Ecto neural progenitor cell (in vitro differentiated cells): ENCODE data around the gene DHCR7.
"Not testable (repeated sequence)": the region's sequence is repeated elsewhere in the genome, so short reads cannot be mapped to it uniquely, and the experiment has no call there.

Experiments used
- DNase-seq: peaks from one replicate; pipeline ENCODE4 v3.0.0-alpha.2; 2018; ENCODE audit warnings: low spot score

DHCR7 gene

DNA sequence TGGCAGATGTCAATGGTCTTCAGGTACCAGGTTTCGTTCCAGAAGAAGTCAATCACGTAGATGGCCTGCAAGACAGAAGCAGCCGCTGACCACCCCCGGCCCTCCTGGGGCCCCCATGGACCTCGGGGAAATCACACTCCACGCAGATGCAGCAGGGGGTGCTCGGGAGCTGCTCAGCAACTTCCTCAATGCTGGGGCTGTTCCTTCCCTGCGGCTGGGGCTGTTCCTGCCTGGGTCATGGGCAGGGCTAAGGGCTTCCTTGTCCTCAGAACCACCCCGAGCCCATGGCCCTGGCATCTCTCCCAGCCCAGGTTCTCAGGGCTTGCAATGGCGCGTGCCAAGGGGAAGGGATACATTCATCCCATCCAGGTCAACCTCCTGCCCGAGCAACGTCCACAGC, 10.3 kb downstream of the DHCR7 start:
- no peak for DNase-seq

- no peak for DNase-seq
Measured at GRCh38 chr11:71437399-71437798, 10.8 kb downstream of the DHCR7 start.

DNA sequence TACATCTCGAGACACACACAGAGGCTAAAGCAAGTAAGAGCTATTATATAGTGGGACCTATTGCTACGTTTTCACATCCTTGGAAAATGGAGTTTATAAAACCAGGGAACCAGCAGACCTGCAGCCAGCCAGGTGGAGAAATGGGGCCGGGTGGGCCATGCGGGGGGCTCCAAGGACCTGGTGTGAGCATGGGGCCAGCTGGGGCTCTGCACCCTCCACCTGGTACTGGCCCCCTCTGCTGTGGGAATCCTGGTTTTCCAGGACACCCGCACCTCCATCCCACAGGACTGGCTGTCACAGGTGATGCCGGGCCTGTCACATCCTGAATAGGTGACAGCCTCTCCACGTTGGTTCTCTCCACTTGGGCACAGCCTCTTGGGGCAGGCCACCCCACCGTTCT, 11.3 kb downstream of the DHCR7 start:
- DNase-seq: no peak

GRCh38 chr11:71435278-71435951, 12.8 kb downstream of the DHCR7 start:
- no peak for DNase-seq

DNA sequence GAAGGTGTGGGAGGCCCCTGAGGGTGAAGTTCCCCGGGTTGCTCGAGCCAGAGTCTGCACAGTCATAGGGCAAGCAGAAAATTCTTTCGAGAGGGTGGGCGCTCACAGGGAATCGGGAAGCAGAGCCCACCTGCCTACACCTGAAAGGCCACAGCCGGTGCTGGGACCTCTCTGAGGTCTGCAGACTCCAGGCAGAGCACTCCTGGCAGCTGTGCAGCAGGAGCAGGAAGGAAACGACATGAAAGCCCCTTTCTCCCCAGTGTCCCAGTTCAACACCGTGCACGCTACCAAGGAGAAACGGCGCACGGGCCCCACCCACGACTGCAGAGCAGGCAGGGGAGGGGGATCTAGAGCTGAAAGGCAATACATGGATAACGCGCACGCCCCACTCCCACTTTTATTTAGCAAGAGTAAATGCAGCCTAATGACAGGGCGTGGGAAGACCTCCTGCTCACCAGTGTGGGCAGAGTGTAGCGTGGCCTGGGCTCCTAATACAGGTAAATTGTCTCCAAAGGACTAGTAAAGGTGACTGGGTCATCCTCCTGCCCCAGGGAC, 13.5 kb downstream of the DHCR7 start:
- no peak for DNase-seq

DNA sequence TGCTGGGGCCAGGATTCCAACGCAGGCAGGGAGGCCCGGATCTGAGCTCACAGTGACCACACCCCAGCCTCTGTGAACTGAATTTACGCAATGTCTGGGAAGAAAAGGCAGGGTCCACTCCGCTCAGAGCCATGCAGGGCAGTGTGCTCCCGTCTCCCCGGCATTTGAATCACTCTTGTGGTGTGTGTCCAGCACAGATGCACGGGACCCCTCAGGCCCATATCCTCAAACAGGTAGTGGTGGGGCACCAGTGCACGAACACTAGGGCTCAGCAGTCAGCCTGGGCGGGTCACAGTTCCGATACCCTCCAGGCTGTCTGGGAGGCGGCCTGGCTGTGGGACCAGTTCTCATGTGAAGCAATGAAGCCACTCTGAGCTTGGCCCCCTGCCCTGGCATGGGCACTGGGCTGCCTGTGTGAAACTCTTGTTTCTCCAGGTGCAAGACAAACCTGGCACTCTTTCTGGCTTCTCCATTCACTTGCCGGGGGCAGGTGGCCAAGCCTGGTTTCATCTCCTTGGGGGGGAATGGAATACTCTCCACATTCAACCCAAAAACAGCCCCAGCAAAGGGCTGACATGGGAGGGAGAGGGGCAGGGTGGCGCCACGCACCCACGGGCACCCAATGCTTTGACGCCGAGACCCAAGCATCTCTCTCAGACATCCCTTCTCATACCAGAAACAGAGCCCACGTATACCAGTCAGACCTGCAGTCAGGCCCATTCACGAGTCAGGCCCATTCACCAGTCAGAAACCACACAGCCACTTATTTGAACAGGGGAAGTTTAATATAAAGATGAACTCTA, 14.3 kb downstream of the DHCR7 start:
- DNase-seq: no peak

DNA sequence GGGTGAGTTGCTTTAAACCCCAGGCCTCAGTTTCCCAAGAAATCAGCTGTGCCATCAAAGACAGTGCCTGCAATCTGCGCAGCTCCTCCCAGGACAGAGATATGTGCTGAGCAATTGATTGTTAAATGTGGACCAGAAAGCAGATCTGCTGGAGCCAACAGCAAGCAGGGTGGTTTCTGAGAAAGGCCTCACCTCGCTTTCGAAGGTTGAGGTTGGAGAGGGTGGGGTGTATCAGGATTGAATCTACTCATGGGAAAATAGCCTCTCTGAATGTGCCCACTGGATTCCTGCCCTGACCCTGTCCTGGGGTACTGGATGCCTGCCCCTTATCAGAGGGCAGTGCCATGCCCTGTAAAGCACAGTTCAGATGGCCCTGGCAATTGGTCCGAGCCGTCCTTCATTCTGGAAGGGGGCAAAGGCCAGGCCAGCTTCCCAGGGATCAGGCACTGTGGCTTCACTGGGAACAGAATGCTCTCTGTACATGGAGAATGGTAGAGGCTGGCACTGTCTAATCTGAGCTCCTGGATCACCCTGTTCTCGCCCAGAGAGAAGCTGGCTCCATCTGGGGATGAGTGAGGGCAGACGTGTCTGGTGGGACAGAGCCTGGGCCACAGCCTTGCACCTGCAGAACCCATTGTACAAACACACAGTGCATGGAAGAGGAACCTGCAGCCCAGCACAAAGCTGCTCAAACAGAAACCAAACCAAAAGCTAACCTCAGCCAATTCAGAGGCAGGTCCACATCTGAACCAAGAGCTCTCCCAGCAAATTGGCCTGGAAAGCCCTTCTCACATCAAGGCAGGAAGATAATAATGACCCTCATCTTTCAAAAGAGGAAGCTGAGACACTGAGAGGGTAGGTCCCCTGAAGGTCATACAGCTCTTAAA, 15.2 kb downstream of the DHCR7 start:
- no peak for DNase-seq

- DNase-seq: no peak
Measured at GRCh38 chr11:71431271-71431670, 16.9 kb downstream of the DHCR7 start.

DNA sequence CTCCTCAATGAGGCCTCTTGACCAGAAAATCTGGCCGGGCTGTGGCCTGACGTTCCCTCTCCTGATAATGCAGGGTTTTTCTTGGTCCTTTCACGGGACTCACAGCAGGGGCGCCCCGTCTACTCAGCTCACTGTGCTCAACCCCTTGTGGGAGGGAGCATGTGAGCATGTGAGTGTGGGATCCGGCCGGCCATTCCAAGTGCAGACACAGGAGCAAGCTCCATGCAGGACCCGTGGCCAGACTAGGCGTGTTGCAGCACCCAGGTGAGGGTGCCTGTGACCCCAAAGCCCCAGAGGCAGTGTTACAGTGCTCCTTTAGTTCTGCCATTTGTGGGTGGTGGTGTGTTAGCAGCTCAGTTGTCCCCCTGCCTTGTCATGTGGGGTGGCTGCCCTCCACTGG, 18.0 kb downstream of the DHCR7 start:
- DNase-seq: no peak

DNA sequence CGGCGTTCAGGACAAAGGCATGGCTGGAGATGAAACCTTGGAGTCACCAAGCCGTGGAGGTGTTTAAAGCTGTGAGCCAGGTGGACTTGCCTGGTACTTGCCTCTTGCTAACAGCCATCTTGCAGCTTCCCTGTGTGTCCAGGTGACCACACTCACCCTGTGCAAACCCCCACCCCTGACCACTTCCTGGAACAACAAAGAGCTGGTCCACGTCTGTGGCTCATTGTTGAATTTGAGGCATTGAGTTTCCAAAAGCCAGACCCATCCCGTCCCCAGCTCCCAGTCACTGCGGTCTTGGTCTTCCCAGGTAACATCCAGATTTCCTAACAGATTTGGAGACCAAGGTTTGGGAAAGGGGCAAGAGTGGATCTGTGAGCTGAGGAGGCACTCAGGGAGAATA, 18.5 kb downstream of the DHCR7 start:
- DNase-seq: no peak

GRCh38 chr11:71428861-71429435, 19.2 kb downstream of the DHCR7 start:
- no peak for DNase-seq

DNA sequence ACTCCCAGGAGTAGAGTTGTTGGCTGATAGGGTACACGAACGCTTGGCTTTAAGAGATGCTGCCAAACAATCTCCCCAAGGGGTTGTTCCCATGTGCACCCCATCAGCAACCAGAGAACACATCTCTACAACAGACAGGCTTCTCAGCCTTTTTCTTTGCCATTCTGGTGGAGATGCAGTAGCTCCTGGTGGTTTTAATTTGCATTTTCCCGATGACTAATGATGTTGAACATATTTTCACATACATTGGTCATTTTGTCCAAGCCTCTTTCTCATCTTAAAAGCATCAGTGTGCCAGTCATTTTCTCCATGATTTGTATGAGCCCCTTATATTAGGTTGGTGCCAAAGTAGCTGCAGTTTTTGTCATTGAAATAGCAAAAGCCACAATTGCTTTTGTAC, 21.8 kb downstream of the DHCR7 start:
- no peak for DNase-seq

GRCh38 chr11:71425860-71426259, 22.3 kb downstream of the DHCR7 start:
- DNase-seq: no peak

GRCh38 chr11:71425409-71425808, 22.8 kb downstream of the DHCR7 start:
- no peak for DNase-seq

DNA sequence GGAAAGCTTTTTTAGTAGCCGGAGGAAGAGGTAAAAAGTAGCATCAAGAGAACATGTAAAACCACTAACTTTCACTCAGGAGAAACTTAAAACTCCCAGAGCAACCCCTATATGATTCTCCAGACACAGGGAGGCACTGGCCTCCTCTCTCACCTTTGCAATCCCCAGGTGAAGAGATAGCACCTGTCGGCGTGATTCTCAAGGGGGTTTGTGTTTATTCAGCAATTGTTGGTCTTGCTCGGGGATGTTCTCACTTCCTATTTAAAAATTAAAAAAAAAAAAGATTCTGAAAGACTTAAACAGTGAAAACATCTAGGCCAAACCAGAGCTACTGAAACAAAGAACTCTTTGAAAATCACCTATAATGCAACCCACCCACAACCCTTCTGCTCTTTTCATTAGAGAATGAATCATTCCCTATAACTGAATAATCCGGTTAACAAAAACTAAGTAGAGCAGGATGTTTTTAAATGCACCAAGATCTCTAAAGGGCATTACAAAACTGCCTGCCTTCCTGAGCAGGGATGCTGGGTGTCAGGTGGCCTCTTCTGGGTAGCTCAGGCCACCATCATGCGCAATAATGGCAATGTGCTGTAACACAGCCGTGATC, 24.9 kb downstream of the DHCR7 start:
- DNase-seq: no peak

DNA sequence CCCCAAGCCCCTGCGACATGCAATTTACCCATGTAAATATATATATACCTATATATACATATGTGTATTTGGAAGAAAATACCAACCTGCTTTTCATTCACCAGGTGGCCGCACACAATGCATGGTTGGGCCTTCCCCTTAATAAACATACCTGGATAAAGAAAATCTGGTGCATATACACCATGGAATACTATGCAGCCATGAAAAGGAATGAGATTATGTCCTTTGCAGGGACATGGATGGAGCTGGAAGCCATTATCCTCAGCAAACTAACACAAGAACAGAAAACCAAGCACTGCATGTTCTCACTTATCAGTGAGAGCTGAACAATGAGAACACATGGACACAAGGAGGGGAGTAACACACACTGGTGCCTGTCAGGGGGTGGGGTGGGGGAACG, 25.9 kb downstream of the DHCR7 start:
- not testable (repeated sequence) for DNase-seq

GRCh38 chr11:71421392-71421950, 26.7 kb downstream of the DHCR7 start:
- DNase-seq: no peak

DNA sequence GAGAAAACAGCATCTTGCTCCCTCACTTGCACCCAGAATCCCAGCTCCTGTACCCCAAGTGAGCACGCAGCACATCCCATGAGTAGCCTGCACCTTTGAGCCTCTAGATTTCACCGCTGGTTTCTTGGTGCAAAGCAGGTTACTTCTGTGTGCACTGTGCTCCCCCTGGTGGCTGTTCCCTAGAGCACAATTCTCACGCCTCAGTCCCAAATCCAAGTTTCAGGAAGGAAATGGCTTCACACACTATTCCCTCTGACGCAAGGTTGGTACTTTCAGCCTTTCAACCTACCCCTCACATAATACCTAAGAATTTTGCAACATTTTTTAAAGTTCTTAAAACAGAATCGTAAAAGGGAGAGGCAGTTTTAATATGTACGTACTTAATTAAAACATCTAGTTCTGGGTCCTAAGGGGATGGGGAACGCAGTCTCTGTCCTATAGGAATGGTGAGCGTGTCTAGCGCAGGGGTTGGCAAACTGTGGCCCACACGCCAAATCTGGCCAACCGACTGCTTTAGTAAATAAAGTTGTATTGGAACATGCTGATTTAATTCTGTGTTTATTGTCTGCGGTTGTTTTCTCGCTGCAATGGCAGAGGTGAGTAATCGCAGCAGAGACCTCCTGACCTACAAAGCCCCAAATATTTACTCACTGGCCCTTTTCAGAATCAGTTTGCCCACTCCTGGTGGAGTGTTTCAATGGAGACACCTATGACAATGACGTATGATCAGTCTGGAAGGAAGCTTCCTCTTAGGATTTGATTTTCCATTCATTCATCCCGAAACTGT, 27.5 kb downstream of the DHCR7 start:
- DNase-seq: peak; percentile 67

DNA sequence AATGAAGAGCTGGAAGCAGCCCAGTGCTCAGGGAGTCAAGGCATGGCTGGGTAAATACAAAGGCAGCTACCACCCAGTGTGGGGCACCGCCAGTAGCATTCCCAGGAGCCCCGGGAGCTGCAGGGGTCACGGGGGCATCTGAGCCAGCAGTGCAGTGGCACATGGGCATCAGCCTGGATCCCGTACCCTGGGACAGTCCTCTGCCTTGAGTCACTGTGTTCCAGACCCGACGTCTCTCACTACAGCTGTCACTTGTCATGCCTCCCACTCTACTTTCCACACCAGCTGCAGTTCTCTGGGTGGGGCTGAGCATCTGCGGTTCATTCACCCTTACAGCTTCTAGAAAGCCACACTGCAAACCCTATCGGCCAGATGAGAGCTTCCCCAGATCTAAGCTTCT, 29.6 kb downstream of the DHCR7 start:
- DNase-seq: no peak

GRCh38 chr11:71414645-71415044, 33.5 kb downstream of the DHCR7 start:
- no peak for DNase-seq
